AG09319 (cell line): Measurements from ENCODE around the gene RRAD.

Experiments used
- DNase-seq: peaks from one replicate; pipeline ENCODE4 v3.0.0-alpha.2; 2010; ENCODE audit warnings: low read depth; ENCODE audit errors: extremely low read depth
- TF ChIP-seq, protein P1 (sequence below): IDR thresholded peaks from 2 replicates; pipeline ENCODE4 v1.5.1; 2011; ENCODE audit warnings: low read depth, mild to moderate bottlenecking, inconsistent platforms, low read length, moderate library complexity

The RRAD gene

DNA sequence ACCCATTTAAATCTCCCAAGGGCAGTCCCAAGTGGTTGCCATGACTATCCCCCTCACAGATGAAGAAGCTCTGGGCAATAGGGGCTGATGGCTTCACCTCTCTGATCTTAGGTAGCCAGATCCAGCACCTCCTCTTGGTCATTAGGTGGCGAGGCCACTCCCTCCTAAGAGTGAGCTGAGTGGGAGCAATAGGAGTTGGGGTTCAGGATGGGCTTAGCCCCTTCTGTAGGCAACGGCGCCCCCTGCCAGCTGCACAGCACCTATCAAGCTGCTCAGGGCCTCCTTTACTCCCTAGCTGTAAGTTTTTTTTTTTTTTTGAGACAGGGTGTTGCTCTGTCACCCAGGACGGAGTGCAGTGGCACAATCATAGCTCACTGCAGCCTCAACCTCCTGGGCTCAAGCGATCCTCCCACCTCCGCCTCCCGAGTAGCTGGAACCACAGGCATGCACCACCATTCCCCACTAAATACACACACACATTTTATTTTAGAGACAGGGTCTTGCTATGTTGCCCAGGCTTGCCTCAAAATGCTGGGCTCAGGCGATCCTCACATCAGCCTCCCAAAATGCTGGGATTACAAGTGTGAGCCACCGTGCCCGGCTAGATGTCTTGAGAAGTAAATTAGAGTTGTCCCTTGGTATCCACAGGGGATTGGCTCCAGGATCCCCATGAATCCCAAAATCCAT lies 3.5 kb upstream of the RRAD start:
- no peak for DNase-seq
- TF ChIP-seq, protein P1, sequence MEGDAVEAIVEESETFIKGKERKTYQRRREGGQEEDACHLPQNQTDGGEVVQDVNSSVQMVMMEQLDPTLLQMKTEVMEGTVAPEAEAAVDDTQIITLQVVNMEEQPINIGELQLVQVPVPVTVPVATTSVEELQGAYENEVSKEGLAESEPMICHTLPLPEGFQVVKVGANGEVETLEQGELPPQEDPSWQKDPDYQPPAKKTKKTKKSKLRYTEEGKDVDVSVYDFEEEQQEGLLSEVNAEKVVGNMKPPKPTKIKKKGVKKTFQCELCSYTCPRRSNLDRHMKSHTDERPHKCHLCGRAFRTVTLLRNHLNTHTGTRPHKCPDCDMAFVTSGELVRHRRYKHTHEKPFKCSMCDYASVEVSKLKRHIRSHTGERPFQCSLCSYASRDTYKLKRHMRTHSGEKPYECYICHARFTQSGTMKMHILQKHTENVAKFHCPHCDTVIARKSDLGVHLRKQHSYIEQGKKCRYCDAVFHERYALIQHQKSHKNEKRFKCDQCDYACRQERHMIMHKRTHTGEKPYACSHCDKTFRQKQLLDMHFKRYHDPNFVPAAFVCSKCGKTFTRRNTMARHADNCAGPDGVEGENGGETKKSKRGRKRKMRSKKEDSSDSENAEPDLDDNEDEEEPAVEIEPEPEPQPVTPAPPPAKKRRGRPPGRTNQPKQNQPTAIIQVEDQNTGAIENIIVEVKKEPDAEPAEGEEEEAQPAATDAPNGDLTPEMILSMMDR: peak; percentile 46

DNA sequence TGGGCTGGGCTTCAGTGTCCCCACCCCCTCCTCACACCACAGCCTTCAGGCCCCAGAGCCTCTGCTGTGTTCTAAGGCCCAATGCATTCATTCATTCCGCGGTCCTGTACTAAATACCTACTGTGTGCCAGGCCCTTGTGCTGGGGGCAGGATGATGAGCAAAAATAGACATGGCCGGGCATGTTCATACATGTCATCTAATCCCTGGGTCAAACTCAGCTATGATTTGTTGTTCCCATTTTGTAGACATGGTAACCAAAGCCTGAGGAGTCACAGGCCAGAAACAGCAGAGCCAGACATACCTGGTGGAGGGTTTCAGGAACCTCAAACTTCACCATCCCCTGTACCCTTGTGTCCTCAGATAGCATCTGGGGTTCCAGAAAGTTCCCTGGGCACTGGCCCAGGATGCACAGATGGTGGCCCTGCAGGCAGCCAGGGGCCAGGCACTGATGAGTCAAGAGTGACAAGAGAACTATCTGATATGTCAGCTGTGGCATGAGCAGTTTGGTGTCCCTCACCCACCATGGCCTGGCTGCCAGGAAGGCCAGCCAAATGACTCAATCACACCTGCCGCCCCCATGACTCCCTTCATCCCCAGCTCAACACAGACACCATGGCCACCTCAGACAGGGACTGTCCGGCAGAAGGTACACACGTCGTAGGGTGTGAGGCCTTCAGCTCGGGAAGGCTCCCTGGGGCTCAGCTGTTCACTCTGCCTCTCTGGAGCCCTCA lies 2.7 kb upstream of the RRAD start:
- DNase-seq: no peak
- TF ChIP-seq, protein P1: no peak

DNA sequence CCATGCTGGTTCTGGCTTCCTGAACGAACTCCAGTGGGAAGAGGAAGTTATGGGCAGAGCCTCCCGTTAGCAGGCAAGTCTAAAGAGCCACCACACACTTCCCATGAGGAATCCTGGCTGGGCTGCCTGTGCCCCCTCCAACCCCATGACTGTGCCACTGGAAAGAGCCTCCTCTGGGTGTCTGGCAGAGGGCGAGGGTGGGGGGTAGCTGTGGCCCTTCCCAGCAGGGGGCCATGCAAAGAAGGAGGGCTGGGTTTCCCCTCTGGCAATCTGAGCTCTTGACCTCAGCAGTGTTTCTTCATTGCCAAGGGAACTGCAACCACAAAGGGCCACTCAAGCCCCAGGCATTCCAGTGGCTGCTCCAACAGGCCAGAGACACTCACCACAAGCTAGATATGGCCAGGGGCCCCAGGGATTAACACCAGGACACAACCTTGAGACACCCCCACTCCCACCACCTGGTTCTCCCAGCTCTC lies 1.7 kb upstream of the RRAD start:
- TF ChIP-seq, protein P1: no peak
- peak; percentile 60 for DNase-seq

DNA sequence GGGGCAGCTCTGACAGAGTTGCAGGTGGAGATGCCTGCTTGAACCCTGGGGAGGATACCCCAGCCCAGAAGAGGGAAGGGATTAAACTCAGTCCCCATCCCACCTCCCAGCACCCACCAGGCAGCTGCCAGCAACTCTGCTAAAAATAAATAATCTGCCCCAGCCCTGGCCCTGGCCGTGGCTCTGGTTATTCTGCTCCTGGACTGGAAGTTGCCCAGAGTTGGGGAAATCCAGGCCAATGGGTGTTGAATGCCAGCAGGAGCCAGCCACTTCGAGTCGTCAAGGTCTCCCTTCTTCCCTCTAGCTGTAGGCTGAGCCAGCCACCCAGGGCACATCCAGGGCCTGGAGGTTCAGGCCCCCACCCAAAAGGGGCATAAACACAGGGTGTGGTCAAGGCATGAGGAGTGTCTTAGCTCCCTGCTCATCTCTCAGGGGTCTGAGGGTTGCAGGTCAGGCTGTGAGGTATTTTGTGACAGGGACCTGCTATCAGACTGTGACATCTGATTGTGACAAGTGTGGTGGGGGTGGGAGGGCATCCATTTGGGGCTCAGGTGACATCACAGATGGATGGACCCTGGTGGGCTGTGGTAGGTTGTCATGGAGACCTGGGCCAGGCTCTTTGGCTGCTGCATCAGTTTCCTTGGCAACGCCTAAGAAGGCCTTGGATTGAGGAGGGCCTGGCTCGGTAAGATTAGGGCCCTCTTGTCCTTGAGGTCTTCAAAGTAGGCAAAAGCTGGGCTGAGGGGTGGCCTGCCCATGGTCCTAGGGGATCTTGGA lies 1.0 kb upstream of the RRAD start:
- TF ChIP-seq, protein P1: no peak

DNA sequence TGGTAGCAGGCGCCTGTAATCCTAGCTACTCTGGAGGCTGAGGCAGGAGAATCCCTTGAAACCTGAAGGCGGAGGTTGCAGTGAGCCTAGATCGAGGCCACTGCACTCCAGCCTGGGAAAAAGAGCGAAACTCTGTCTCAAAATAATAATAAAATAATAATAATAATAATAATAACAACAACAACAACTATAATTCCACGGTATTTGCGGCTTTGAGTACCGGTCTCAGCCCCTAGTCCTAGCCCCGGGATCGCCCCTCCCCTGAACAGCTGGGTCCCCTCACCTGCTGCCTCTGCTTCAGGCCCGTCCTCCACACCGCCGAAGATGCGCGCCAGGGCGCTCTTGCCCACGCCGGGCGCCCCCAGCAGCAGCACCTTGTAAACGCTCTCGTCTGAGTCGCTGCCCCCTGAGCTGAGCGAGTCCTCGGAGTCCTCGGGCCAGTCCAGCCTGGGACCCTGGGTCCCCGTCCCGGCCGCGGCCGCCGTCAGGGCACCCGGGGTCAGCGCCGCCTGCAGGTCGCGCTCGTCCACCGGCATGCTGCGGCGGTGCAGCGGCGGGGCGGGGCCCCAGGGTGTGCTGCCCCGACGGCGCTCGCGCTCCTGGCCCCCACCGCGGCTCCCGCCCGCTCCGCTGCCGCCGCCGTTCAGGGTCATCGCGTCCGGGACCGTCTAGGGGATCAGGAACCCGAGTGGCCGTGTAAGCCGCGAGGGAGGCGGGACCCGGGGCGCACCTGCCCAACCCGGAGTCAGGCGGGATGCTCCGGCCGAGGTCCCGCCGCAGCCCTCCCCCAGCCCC lies 611 bp downstream of the RRAD start:
- no peak for DNase-seq
- TF ChIP-seq, protein P1: peak; percentile 14

More for the DNA sequence above, 1.0 kb upstream of the RRAD start:
- DNase-seq: no peak

DNA sequence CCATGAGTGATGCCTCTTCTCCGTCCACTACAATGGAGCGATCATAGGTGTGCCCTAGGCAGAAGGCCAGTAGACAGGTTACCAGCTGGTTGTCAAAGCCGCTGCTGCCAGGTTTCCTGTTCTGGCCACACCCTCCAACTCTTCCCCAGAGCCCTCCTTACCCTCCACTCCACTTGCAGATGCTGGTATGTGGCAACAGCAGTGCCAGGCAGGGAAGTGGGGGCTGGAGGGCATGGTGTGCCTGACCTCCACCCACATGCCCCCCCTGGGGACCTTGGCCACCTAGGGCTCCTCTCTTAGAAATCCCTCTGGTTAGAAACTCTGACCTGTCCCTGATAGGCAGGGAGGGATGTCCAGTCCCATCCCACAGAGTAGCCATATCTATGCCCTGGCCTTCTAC lies 1.5 kb downstream of the RRAD start:
- no peak for DNase-seq
- TF ChIP-seq, protein P1: no peak
